Measurements from ENCODE around the gene TNS1. TPM values are rescaled to one million over a fixed set of nuclear protein-coding genes. Genes with fewer than 3 reads are reported as not detected.

TNS1 gene
- total RNA-seq, 1 donor from 2014 or later, result 0.24 TPM

GRCh38 chr2:217844696-217845095 lies 158.1 kb downstream of the TNS1 start:
- Histone ChIP-seq H3K4me3 (no peak overlapping the region), H3K36me3 (no peaks in the 10 kb centered on the region), H3K9me3 (ENCODE audit: low read depth) (no peaks in the 10 kb centered on the region), H4K20me1 (ENCODE audit: low read depth) (no peaks in the 10 kb centered on the region), H3K27ac (no peak overlapping the region), H3K27me3 (peaks cover 64% of the 10 kb centered on the region), H2AFZ (replicated peaks) (no peak overlapping the region), H3K4me2 (no peak overlapping the region), H3F3A (ENCODE audit: low read depth) (no peaks in the 10 kb centered on the region), H3K9ac (no peak overlapping the region), H3K4me1 (no peaks in the 10 kb centered on the region), H3K79me2 (ENCODE audit: low read depth) (no peaks in the 10 kb centered on the region)
- no peak overlapping the region for H3K27ac Mint-ChIP-seq
- TF ChIP-seq EZH2 (IDR thresholded peaks at IDR 0.05) (no peak), EZH2phosphoT487 (IDR thresholded peaks at IDR 0.05) (no peak), CTCF (IDR thresholded peaks at IDR 0.05) (no peak)
- no peaks in the 10 kb centered on the region for H3K36me3 Mint-ChIP-seq
- no peak for DNase-seq (ENCODE audit: low spot score)
- no peaks in the 10 kb centered on the region for H3K9me3 Mint-ChIP-seq
- H3K4me3 Mint-ChIP-seq, result no peak overlapping the region
- peaks cover 2% of the 10 kb centered on the region for H3K4me1 Mint-ChIP-seq
- peaks cover 2% of the 10 kb centered on the region for H3K27me3 Mint-ChIP-seq (ENCODE audit: insufficient read depth, low read depth)

GRCh38 chr2:217843324-217843723 lies 159.5 kb downstream of the TNS1 start:
- Mint-ChIP-seq H3K36me3 (no peaks in the 10 kb centered on the region), H3K4me1 (peaks cover 8% of the 10 kb centered on the region), H3K27ac (no peak overlapping the region), H3K4me3 (no peak overlapping the region), H3K9me3 (no peaks in the 10 kb centered on the region), H3K27me3 (ENCODE audit: insufficient read depth, low read depth) (peaks cover 2% of the 10 kb centered on the region)
- Histone ChIP-seq H3K9me3 (ENCODE audit: low read depth) (no peaks in the 10 kb centered on the region), H3K27ac (no peak overlapping the region), H4K20me1 (ENCODE audit: low read depth) (no peaks in the 10 kb centered on the region), H3K36me3 (no peaks in the 10 kb centered on the region), H3K4me1 (no peaks in the 10 kb centered on the region), H3K9ac (no peak overlapping the region), H3K4me3 (no peak overlapping the region), H3K27me3 (peaks cover 78% of the 10 kb centered on the region), H3F3A (ENCODE audit: low read depth) (no peaks in the 10 kb centered on the region), H3K4me2 (no peak overlapping the region), H3K79me2 (ENCODE audit: low read depth) (no peaks in the 10 kb centered on the region), H2AFZ (replicated peaks) (no peak overlapping the region)
- DNase-seq (ENCODE audit: low spot score), result no peak
- no peak for TF ChIP-seq EZH2 (IDR thresholded peaks at IDR 0.05)
- TF ChIP-seq CTCF (IDR thresholded peaks at IDR 0.05), result no peak
- TF ChIP-seq EZH2phosphoT487 (IDR thresholded peaks at IDR 0.05), result no peak

DNA sequence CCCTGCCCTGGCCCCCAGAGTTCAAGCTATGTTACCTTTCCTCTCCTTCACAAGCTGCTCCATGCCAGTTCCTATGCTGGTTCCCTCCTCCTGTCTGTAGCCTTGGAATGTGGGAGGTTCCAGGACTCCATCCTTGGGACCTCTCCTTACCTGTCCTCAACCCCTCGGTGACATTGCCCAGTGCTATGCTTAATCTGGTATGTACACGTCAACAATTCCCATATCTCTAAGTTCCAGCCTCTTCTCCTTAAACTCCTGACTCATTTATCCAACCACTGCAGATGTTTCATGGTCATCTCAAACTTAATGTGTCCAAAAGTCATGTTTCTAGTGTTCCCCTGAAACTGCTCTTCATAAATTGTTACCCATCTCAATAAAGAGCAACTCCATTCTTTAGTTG lies 160.8 kb downstream of the TNS1 start:
- H3K9ac ChIP-seq, result no peak overlapping the region
- no peak overlapping the region for H3K4me2 ChIP-seq
- H3K27me3 ChIP-seq, result peaks cover 91% of the 10 kb centered on the region
- no peak overlapping the region for H3K4me3 ChIP-seq
- H3F3A ChIP-seq (ENCODE audit: low read depth), result peaks cover under 1% of the 10 kb centered on the region
- Mint-ChIP-seq H3K27me3 (ENCODE audit: insufficient read depth, low read depth) (peaks cover 2% of the 10 kb centered on the region), H3K9me3 (no peaks in the 10 kb centered on the region), H3K27ac (no peak overlapping the region), H3K36me3 (no peaks in the 10 kb centered on the region), H3K4me1 (peaks cover 21% of the 10 kb centered on the region), H3K4me3 (no peak overlapping the region)
- H3K9me3 ChIP-seq (ENCODE audit: low read depth), result no peaks in the 10 kb centered on the region
- no peaks in the 10 kb centered on the region for H4K20me1 ChIP-seq (ENCODE audit: low read depth)
- H3K79me2 ChIP-seq (ENCODE audit: low read depth), result no peaks in the 10 kb centered on the region
- DNase-seq (ENCODE audit: low spot score), result no peak
- peaks cover 7% of the 10 kb centered on the region for H3K4me1 ChIP-seq
- no peak overlapping the region for H2AFZ ChIP-seq (replicated peaks)
- TF ChIP-seq EZH2 (IDR thresholded peaks at IDR 0.05), result no peak
- no peak for TF ChIP-seq CTCF (IDR thresholded peaks at IDR 0.05)
- no peak for TF ChIP-seq EZH2phosphoT487 (IDR thresholded peaks at IDR 0.05)
- H3K36me3 ChIP-seq, result no peaks in the 10 kb centered on the region
- H3K27ac ChIP-seq, result no peak overlapping the region
